NCI-H2081 (cell line): ENCODE measurements around the gene PCBP3.
A peak's percentile ranks its signal among the peaks of the same experiment; 100 is the strongest.

Experiments used
- DNase-seq, 2 experiments: peaks; one replicate each; lab custom pipeline; 2025; lab: John Stamatoyannopoulos, UW

PCBP3 gene

GRCh38 chr21:45724994-45725843, 81.7 kb downstream of the PCBP3 start:
- no peak for DNase-seq

- no peak for DNase-seq
Observed at GRCh38 chr21:45725844-45726200, 82.3 kb downstream of the PCBP3 start.

- DNase-seq: no peak
Observed at GRCh38 chr21:45726438-45726837, 82.9 kb downstream of the PCBP3 start.

- DNase-seq: no peak
Observed at GRCh38 chr21:45727390-45727789, 83.9 kb downstream of the PCBP3 start.

GRCh38 chr21:45735259-45736000, 91.9 kb downstream of the PCBP3 start:
- DNase-seq: no peak

- DNase-seq: no peak
Observed at GRCh38 chr21:45736042-45736689, 92.6 kb downstream of the PCBP3 start.

- no peak for DNase-seq
Observed at GRCh38 chr21:45736690-45737484, 93.4 kb downstream of the PCBP3 start.

- no peak for DNase-seq
Observed at GRCh38 chr21:45737485-45738166, 94.1 kb downstream of the PCBP3 start.

- no peak for DNase-seq
Observed at GRCh38 chr21:45739218-45740087, 95.9 kb downstream of the PCBP3 start.

- no peak for DNase-seq
Observed at GRCh38 chr21:45740088-45740440, 96.5 kb downstream of the PCBP3 start.

- no peak for DNase-seq
Observed at GRCh38 chr21:45740491-45741357, 97.2 kb downstream of the PCBP3 start.

GRCh38 chr21:45741691-45742090, 98.2 kb downstream of the PCBP3 start:
- no peak for DNase-seq

GRCh38 chr21:45742247-45742646, 98.7 kb downstream of the PCBP3 start:
- DNase-seq: no peak

GRCh38 chr21:45745256-45745655, 101.7 kb downstream of the PCBP3 start:
- DNase-seq: no peak

- DNase-seq: no peak
Observed at GRCh38 chr21:45747233-45747766, 103.8 kb downstream of the PCBP3 start.

- DNase-seq: peak; percentile 35 to 58
Observed at GRCh38 chr21:45747802-45748445, 104.4 kb downstream of the PCBP3 start.

- DNase-seq: no peak
Observed at GRCh38 chr21:45748593-45748992, 105.1 kb downstream of the PCBP3 start.

GRCh38 chr21:45749974-45750373, 106.4 kb downstream of the PCBP3 start:
- DNase-seq: no peak

- DNase-seq: no peak
Observed at GRCh38 chr21:45750936-45751335, 107.4 kb downstream of the PCBP3 start.
